ENCODE data around the gene HDAC4. TPM values are rescaled to one million over a fixed set of nuclear protein-coding genes. Genes with fewer than 3 reads are reported as not detected.

The HDAC4 gene
- total and polyA plus RNA-seq, 3 donors from 2014 or later: 29.0 to 67.5 (median 58.7) TPM

DNA sequence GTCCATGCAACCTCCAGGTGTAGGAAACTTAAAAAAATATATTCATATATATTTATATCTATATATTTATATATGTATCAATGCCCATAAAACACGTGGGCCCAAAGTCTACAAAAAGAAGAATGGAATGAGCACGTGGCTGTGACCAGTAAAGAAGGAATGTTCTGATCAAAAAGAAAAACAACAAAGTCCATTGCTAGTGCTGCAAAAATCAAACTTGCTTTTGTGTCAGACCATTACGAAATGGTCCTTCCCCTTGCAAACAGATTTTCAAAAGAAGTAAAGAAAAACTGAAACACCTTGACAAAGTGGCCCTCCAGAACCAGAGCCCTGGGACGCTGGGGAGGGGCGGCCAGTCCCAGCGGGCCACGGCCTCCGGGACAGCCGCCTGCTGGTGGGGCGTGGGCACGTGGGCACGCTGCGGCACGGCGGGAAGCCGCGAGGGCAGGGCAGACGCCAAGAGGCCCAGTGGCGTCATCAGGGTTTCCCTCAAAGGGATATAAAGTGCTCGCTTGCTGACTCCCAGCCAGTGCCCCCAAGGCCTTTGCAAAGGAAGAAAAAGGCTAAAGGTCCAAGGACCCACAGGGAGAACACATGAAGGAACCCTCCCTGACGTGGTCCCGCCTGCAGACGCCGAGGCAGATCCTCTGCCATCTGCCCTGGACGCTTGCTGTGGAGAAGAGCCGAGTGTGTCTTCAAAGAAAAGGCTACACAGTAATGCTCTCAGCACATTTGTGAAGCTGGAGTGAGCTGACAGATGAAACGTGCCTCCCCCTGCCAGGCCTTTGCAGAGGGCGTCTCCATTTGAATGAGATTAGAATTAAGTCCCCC lies 351.2 kb downstream of the HDAC4 start:
- 93 to 94% methylated on average over 28 of the region's 28 CpGs for WGBS, 2 donors
- no peaks in the 10 kb centered on the region for H3K9me3 ChIP-seq
- H3K27ac ChIP-seq: no peak overlapping the region
- intact Hi-C loops (cut with DNase I; ENCODE audit: low total_unique reads): no loop called here
- no peaks in the 10 kb centered on the region for H3K36me3 ChIP-seq (ENCODE audit: low read depth, missing control alignments)
- no peak for DNase-seq
- no peak for TF ChIP-seq POLR2A (IDR thresholded peaks at IDR 0.05)
- TF ChIP-seq, protein P1, sequence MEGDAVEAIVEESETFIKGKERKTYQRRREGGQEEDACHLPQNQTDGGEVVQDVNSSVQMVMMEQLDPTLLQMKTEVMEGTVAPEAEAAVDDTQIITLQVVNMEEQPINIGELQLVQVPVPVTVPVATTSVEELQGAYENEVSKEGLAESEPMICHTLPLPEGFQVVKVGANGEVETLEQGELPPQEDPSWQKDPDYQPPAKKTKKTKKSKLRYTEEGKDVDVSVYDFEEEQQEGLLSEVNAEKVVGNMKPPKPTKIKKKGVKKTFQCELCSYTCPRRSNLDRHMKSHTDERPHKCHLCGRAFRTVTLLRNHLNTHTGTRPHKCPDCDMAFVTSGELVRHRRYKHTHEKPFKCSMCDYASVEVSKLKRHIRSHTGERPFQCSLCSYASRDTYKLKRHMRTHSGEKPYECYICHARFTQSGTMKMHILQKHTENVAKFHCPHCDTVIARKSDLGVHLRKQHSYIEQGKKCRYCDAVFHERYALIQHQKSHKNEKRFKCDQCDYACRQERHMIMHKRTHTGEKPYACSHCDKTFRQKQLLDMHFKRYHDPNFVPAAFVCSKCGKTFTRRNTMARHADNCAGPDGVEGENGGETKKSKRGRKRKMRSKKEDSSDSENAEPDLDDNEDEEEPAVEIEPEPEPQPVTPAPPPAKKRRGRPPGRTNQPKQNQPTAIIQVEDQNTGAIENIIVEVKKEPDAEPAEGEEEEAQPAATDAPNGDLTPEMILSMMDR (IDR thresholded peaks at IDR 0.05): no peak
- no peaks in the 10 kb centered on the region for H3K27me3 ChIP-seq
- H3K4me3 ChIP-seq: no peak overlapping the region
- no peaks in the 10 kb centered on the region for H3K4me1 ChIP-seq

- Histone ChIP-seq H3K9me3 (no peaks in the 10 kb centered on the region), H3K4me3 (no peak overlapping the region), H3K36me3 (ENCODE audit: low read depth, missing control alignments) (no peaks in the 10 kb centered on the region), H3K4me1 (no peaks in the 10 kb centered on the region), H3K27me3 (no peaks in the 10 kb centered on the region), H3K27ac (no peak overlapping the region)
- WGBS, 2 donors: 82 to 86% methylated on average over 16 of the region's 16 CpGs
- TF ChIP-seq, protein P1 (IDR thresholded peaks at IDR 0.05): no peak
- no peak for TF ChIP-seq POLR2A (IDR thresholded peaks at IDR 0.05)
- intact Hi-C loops (cut with DNase I; ENCODE audit: low total_unique reads): no loop called here
- no peak for DNase-seq
Measured at GRCh38 chr2:239048736-239049135, 352.1 kb downstream of the HDAC4 start.

DNA sequence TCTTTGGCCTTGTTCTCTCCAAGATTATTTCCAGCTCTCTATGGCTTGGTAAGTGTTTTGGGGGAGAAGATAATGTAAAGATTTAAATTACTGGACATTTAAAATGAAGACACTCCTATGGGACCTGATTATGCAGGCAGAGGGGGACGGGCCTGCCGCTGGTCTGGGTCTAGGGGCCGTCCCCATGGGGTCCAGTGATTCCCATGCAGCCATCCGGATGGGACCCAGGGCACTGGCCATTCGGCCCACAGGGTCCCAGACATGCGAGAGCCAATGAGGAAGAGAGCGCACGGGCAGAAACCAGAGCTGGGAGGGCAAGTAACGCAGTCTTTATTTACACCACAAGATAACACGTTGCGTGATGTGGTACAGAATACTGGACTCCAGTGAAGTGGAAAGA lies 353.0 kb downstream of the HDAC4 start:
- Histone ChIP-seq H3K4me3 (no peak overlapping the region), H3K9me3 (no peaks in the 10 kb centered on the region), H3K27me3 (no peaks in the 10 kb centered on the region), H3K4me1 (no peaks in the 10 kb centered on the region), H3K27ac (no peak overlapping the region), H3K36me3 (ENCODE audit: low read depth, missing control alignments) (no peaks in the 10 kb centered on the region)
- no peak for DNase-seq
- intact Hi-C loops (cut with DNase I; ENCODE audit: low total_unique reads): no loop called here
- TF ChIP-seq POLR2A (IDR thresholded peaks at IDR 0.05): no peak
- TF ChIP-seq, protein P1 (IDR thresholded peaks at IDR 0.05): no peak
- 95 to 97% methylated on average over 10 to 11 of the region's 11 CpGs for WGBS, 2 donors

GRCh38 chr2:239047420-239047819 lies 353.4 kb downstream of the HDAC4 start:
- Histone ChIP-seq H3K27ac (no peak overlapping the region), H3K27me3 (no peaks in the 10 kb centered on the region), H3K9me3 (no peaks in the 10 kb centered on the region), H3K4me1 (no peaks in the 10 kb centered on the region), H3K4me3 (no peak overlapping the region), H3K36me3 (ENCODE audit: low read depth, missing control alignments) (no peaks in the 10 kb centered on the region)
- TF ChIP-seq, protein P1 (IDR thresholded peaks at IDR 0.05): no peak
- TF ChIP-seq POLR2A (IDR thresholded peaks at IDR 0.05): no peak
- DNase-seq: no peak
- 86 to 97% methylated on average over 8 of the region's 8 CpGs for WGBS, 2 donors
- intact Hi-C loops (cut with DNase I; ENCODE audit: low total_unique reads): no loop called here

DNA sequence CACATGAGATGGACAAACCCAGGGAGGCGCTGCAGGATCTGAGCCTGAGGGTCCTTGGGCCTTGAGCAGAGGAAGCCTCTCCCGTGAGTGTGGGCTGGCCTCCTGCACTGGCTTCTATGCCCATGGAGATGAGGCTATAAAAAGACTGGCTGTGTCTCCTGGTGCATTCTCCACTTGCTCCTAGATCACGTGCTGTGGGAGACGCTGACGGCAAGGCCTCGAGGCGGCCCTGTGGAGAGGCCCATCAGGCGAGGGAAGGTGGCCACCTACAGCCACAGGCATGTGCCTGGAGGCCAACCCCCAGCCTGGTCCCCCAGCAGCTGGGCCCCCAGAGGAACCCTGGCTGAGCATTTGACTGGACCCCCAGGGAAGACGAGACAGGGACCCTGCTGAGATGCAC lies 354.0 kb downstream of the HDAC4 start:
- no peak for TF ChIP-seq POLR2A (IDR thresholded peaks at IDR 0.05)
- TF ChIP-seq, protein P1 (IDR thresholded peaks at IDR 0.05): no peak
- no peak overlapping the region for H3K4me3 ChIP-seq
- DNase-seq: no peak
- intact Hi-C loops (cut with DNase I; ENCODE audit: low total_unique reads): no loop called here
- H3K4me1 ChIP-seq: no peaks in the 10 kb centered on the region
- H3K27ac ChIP-seq: no peak overlapping the region
- H3K9me3 ChIP-seq: no peaks in the 10 kb centered on the region
- no peaks in the 10 kb centered on the region for H3K27me3 ChIP-seq
- H3K36me3 ChIP-seq (ENCODE audit: low read depth, missing control alignments): no peaks in the 10 kb centered on the region
- WGBS, 2 donors: 95 to 100% methylated on average over 2 to 9 of the region's 9 CpGs

All from testis (tissue), 3 donors.